SK-N-SH (cell line): ENCODE data around the gene PDCD1.

Experiments used
- GABPA ChIP-seq: IDR thresholded peaks from 2 replicates; pipeline ENCODE4 v1.4.0; 2012; ENCODE audit warnings: low read depth, mild to moderate bottlenecking
- JUND ChIP-seq: IDR thresholded peaks from 2 replicates; pipeline ENCODE4 v1.4.0; 2012
- MEF2A ChIP-seq: IDR thresholded peaks from 2 replicates; pipeline ENCODE4 v1.4.0; 2012; ENCODE audit warnings: low read depth, borderline replicate concordance
- MXI1 ChIP-seq: IDR thresholded peaks from 2 replicates; pipeline ENCODE4 v1.6.1; 2012; ENCODE audit warnings: mild to moderate bottlenecking, low read depth, low read length, improper control_type of control experiment
- TF ChIP-seq, protein P1 (sequence below): fragments of 200-600 bp; sonication (generic); IDR thresholded peaks from 2 replicates; pipeline ENCODE4 v1.6.1; 2017; ENCODE audit warnings: antibody characterized with exemption, mild to moderate bottlenecking, moderate library complexity
- TF ChIP-seq, protein P2 (sequence below): IDR thresholded peaks from 2 replicates; pipeline ENCODE4 v1.6.1; 2012; ENCODE audit warnings: mild to moderate bottlenecking, low read depth, low read length, moderate library complexity

DNA sequence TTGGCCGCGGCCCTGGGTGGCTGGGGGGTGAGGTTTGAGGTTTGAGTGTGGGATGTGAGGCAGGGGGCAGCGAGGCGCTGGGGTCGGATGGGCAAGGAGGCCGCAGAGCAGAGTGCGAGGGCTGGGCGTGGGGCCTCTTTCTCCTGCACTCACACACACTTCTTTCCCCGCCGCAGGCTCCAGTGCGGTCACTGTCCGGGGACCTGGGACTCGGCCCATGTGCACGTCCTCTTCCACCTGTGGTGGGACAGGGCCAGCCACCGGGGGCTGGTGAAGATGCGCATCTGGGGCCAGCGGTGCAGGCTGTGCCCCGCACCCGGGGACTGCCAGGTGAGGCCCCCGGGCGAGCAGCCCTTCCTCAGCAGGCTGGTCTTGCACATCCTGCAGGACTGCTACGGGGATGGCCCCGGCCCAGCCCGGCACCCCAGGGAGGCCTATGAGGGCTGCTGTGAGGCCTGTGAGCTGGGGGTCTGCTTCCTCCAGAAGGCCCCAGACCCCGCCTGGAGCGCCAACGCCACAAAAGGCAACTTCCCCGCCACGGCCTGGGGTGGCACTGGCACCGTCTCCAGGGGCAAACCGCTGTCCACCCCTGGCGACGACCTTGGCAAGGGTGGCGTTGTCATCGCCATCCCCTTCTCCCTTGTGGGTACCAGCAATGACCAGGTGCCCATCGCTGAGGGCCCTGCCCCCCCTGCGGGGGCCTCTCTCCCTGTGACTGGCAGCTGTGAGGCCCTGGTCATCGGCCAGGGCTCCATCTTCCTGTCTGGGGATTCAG lies 13.0 kb upstream of the PDCD1 start:
- TF ChIP-seq MEF2A, result no peak
- TF ChIP-seq, protein P1, sequence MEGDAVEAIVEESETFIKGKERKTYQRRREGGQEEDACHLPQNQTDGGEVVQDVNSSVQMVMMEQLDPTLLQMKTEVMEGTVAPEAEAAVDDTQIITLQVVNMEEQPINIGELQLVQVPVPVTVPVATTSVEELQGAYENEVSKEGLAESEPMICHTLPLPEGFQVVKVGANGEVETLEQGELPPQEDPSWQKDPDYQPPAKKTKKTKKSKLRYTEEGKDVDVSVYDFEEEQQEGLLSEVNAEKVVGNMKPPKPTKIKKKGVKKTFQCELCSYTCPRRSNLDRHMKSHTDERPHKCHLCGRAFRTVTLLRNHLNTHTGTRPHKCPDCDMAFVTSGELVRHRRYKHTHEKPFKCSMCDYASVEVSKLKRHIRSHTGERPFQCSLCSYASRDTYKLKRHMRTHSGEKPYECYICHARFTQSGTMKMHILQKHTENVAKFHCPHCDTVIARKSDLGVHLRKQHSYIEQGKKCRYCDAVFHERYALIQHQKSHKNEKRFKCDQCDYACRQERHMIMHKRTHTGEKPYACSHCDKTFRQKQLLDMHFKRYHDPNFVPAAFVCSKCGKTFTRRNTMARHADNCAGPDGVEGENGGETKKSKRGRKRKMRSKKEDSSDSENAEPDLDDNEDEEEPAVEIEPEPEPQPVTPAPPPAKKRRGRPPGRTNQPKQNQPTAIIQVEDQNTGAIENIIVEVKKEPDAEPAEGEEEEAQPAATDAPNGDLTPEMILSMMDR, result no peak
- TF ChIP-seq JUND, result no peak
- TF ChIP-seq MXI1, result no peak
- TF ChIP-seq, protein P2, sequence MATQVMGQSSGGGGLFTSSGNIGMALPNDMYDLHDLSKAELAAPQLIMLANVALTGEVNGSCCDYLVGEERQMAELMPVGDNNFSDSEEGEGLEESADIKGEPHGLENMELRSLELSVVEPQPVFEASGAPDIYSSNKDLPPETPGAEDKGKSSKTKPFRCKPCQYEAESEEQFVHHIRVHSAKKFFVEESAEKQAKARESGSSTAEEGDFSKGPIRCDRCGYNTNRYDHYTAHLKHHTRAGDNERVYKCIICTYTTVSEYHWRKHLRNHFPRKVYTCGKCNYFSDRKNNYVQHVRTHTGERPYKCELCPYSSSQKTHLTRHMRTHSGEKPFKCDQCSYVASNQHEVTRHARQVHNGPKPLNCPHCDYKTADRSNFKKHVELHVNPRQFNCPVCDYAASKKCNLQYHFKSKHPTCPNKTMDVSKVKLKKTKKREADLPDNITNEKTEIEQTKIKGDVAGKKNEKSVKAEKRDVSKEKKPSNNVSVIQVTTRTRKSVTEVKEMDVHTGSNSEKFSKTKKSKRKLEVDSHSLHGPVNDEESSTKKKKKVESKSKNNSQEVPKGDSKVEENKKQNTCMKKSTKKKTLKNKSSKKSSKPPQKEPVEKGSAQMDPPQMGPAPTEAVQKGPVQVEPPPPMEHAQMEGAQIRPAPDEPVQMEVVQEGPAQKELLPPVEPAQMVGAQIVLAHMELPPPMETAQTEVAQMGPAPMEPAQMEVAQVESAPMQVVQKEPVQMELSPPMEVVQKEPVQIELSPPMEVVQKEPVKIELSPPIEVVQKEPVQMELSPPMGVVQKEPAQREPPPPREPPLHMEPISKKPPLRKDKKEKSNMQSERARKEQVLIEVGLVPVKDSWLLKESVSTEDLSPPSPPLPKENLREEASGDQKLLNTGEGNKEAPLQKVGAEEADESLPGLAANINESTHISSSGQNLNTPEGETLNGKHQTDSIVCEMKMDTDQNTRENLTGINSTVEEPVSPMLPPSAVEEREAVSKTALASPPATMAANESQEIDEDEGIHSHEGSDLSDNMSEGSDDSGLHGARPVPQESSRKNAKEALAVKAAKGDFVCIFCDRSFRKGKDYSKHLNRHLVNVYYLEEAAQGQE, result no peak
- no peak for TF ChIP-seq GABPA
